ENCODE results near the gene CREBBP.

DNA sequence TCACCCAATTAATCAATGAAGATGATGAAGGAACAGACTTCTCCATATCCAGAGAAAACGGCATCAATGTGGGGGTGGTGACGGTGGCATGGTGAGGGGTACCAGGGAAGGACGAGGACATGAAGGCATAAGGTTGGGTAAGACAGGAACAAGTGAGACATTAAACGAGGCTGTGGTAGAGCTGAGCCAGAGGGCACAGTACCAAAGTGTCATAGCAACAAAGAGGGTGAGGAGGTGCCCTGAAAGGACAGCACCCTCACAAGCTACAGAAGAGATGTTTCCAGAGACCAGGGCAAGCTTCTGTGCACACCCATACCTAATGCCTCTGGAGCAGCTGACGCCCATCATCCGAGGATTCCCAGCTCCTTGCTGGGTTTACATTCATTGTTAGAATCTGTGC is 105.7 kb downstream of the CREBBP start:
- TF ChIP-seq YY1 (IDR thresholded peaks at IDR 0.05; ENCODE audit: insufficient read depth, insufficient read length): no peak
- TF ChIP-seq ZNF274 (IDR thresholded peaks at IDR 0.05; ENCODE audit: low read depth, low read length): no peak
- no peak for TF ChIP-seq SUZ12 (IDR thresholded peaks at IDR 0.05; ENCODE audit: extremely low read depth, insufficient read depth, insufficient read length)
